A673 (cell line): ENCODE measurements around the gene DNAJB6. TPM values are rescaled to one million over a fixed set of nuclear protein-coding genes. Genes with fewer than 3 reads are reported as not detected.

Experiments used
- BruUV-seq: library from RNA; stranded (reverse); fragments of 400-500 nt; replicated peaks from 2 replicates; lab custom pipeline; 2021; lab: Mats Ljungman, UMichigan
- CTCF ChIA-PET: fragments of 300-600 bp; sonication (Branson Sonifier 250); formaldehyde crosslinking; loops from one replicate; lab custom pipeline; 2022; ENCODE audit warnings: antibody characterized with exemption; lab: Charles Lee
- POLR2A ChIA-PET: fragments of 300-600 bp; sonication (Branson Sonifier 250); formaldehyde crosslinking; loops from one replicate; lab custom pipeline; 2022; ENCODE audit warnings: antibody characterized with exemption; ENCODE audit not compliant: low non-redundant PET; lab: Charles Lee
- DNase-seq: peaks from one replicate; pipeline ENCODE4 v3.0.0-alpha.2; 2015; ENCODE audit warnings: low spot score
- H3K27ac ChIP-seq: fragments of 200-600 bp; sonication (generic); 2 replicates; pipeline ENCODE4 v1.5.1; 2016; ENCODE audit warnings: mixed run types, low read depth, mild to moderate bottlenecking, mixed read lengths, antibody characterized with exemption, low read length; ENCODE audit not compliant: poor library complexity, severe bottlenecking
- H3K27me3 ChIP-seq: fragments of 200-600 bp; sonication (generic); replicated peaks from 2 replicates; pipeline ENCODE4 v1.6.1; 2017; ENCODE audit warnings: mixed run types, low read depth, mild to moderate bottlenecking, mixed read lengths, antibody characterized with exemption, low read length; ENCODE audit not compliant: insufficient read depth, poor library complexity
- H3K36me3 ChIP-seq: fragments of 200-600 bp; sonication (generic); 2 replicates; pipeline ENCODE4 v1.6.1; 2016; ENCODE audit warnings: mixed run types, mild to moderate bottlenecking, mixed read lengths, antibody characterized with exemption, low read length; ENCODE audit not compliant: insufficient read depth, poor library complexity, severe bottlenecking
- H3K4me1 ChIP-seq: fragments of 200-600 bp; sonication (generic); 2 replicates; pipeline ENCODE4 v1.6.1; 2017; ENCODE audit warnings: mixed run types, mild to moderate bottlenecking, mixed read lengths, antibody characterized with exemption, low read length; ENCODE audit not compliant: insufficient read depth, poor library complexity, severe bottlenecking
- H3K4me3 ChIP-seq: fragments of 200-600 bp; sonication (generic); 2 replicates; pipeline ENCODE4 v1.5.1; 2016; ENCODE audit warnings: low read depth, mixed run types, mild to moderate bottlenecking, mixed read lengths, low read length; ENCODE audit not compliant: poor library complexity, severe bottlenecking
- H3K9me3 ChIP-seq: fragments of 200-600 bp; sonication (generic); 2 replicates; pipeline ENCODE4 v1.6.1; 2016; ENCODE audit warnings: mixed run types, low read depth, mild to moderate bottlenecking, mixed read lengths, antibody characterized with exemption, low read length; ENCODE audit not compliant: poor library complexity, severe bottlenecking
- CTCF ChIP-seq: fragments of 300-800, 200-600 bp; sonication (generic); conservative IDR thresholded peaks from 2 replicates; pipeline ENCODE4 v1.5.1; 2017; ENCODE audit warnings: low read depth, mild to moderate bottlenecking, antibody characterized with exemption, low read length, moderate library complexity, mixed read lengths
- EZH2 ChIP-seq: fragments of 200-600 bp; sonication (generic); IDR thresholded peaks from 2 replicates; pipeline ENCODE4 v1.6.1; 2017; ENCODE audit warnings: borderline replicate concordance, low read depth, mild to moderate bottlenecking, mixed read lengths, antibody characterized with exemption, low read length; ENCODE audit not compliant: poor library complexity, severe bottlenecking
- intact Hi-C: fragments of 100-400 bp; cut with micrococcal nuclease; formaldehyde crosslinking; loops from one replicate; pipeline ENCODE4 v1.10.0; 2022; ENCODE audit not compliant: unreplicated experiment
- total RNA-seq: library from RNA; stranded (reverse); gene quantifications from 2 replicates; pipeline ENCODE4 v1.2.3, GENCODE V29; 2021

The DNAJB6 gene
- total RNA-seq, 1 experiment from 2014 or later = 146 TPM

- intact Hi-C loops = no loop called here
- TF ChIP-seq EZH2 = no peak
- no peak for TF ChIP-seq CTCF
- peaks cover 12% of the 10 kb centered on the region for H3K36me3 ChIP-seq
- DNase-seq = no peak
- no peak overlapping the region for H3K27ac ChIP-seq
- peaks cover 11% of the 10 kb centered on the region for H3K4me1 ChIP-seq
- ChIA-PET POLR2A (no interaction called here), CTCF (no interaction called here)
- BruUV-seq = no TSS peak
- H3K27me3 ChIP-seq = no peaks in the 10 kb centered on the region
- no peak overlapping the region for H3K4me3 ChIP-seq
- no peaks in the 10 kb centered on the region for H3K9me3 ChIP-seq
These were observed 63.5 kb downstream of the DNAJB6 start for GRCh38 chr7:157400171-157400860.

- Histone ChIP-seq H3K9me3 (no peaks in the 10 kb centered on the region), H3K36me3 (peaks cover 12% of the 10 kb centered on the region), H3K27me3 (no peaks in the 10 kb centered on the region), H3K4me1 (peaks cover 11% of the 10 kb centered on the region), H3K27ac (no peak overlapping the region), H3K4me3 (no peak overlapping the region)
- TF ChIP-seq CTCF (no peak), EZH2 (no peak)
- DNase-seq = no peak
- intact Hi-C loops = no loop called here
- POLR2A ChIA-PET = no interaction called here
- CTCF ChIA-PET = no interaction called here
- BruUV-seq = no TSS peak
These were observed 65.0 kb downstream of the DNAJB6 start for GRCh38 chr7:157401567-157402387.

- POLR2A ChIA-PET = no interaction called here
These were observed 65.5 kb downstream of the DNAJB6 start for GRCh38 chr7:157402388-157402703.

More at GRCh38 chr7:157402388-157402703, 65.5 kb downstream of the DNAJB6 start:
- Histone ChIP-seq H3K27ac (no peak overlapping the region), H3K9me3 (no peaks in the 10 kb centered on the region), H3K4me1 (peaks cover 11% of the 10 kb centered on the region), H3K36me3 (peaks cover 12% of the 10 kb centered on the region), H3K4me3 (no peak overlapping the region), H3K27me3 (no peaks in the 10 kb centered on the region)
- TF ChIP-seq EZH2 (no peak), CTCF (no peak)
- CTCF ChIA-PET = no interaction called here
- BruUV-seq = no TSS peak
- no peak for DNase-seq
- intact Hi-C loops = no loop called here
